HEK293 (cell line): ENCODE measurements around the gene INSL3.

Source experiments
- BCL11A ChIP-seq: fragments of 450-650 bp; formaldehyde crosslinking; IDR thresholded peaks from 2 replicates; pipeline ENCODE4 v1.5.1; 2016; ENCODE audit warnings: low read depth, missing biosample characterization, missing genetic modification characterization
- BCL11B ChIP-seq: fragments of 450-650 bp; formaldehyde crosslinking; IDR thresholded peaks from 2 replicates; pipeline ENCODE4 v1.5.1; 2016; ENCODE audit warnings: low read depth, missing biosample characterization, missing genetic modification characterization
- HOXC10 ChIP-seq: sonication (generic); formaldehyde crosslinking; IDR thresholded peaks from 2 replicates; pipeline ENCODE4 v1.8.1; 2023; ENCODE audit warnings: mild to moderate bottlenecking, missing genetic modification reagents
- KLF1 ChIP-seq: fragments of 450-650 bp; formaldehyde crosslinking; IDR thresholded peaks from 2 replicates; pipeline ENCODE4 v1.5.1; 2016; ENCODE audit warnings: missing biosample characterization, missing genetic modification characterization
- KLF8 ChIP-seq: fragments of 450-650 bp; formaldehyde crosslinking; IDR thresholded peaks from 2 replicates; pipeline ENCODE4 v1.5.1; 2016; ENCODE audit warnings: missing biosample characterization, missing genetic modification characterization
- MYNN ChIP-seq: fragments of 450-650 bp; formaldehyde crosslinking; IDR thresholded peaks from 2 replicates; pipeline ENCODE4 v1.5.1; 2016; ENCODE audit warnings: missing biosample characterization, missing genetic modification characterization, borderline replicate concordance
- PRDM6 ChIP-seq: fragments of 450-650 bp; formaldehyde crosslinking; IDR thresholded peaks from 2 replicates; pipeline ENCODE4 v1.5.1; 2017; ENCODE audit warnings: missing biosample characterization, missing genetic modification characterization
- SP7 ChIP-seq: fragments of 450-650 bp; formaldehyde crosslinking; IDR thresholded peaks from 2 replicates; pipeline ENCODE4 v1.5.1; 2016; ENCODE audit warnings: missing biosample characterization, missing genetic modification characterization
- TSHZ1 ChIP-seq: fragments of 450-650 bp; formaldehyde crosslinking; IDR thresholded peaks from 2 replicates; pipeline ENCODE4 v1.5.1; 2016; ENCODE audit warnings: missing biosample characterization, missing genetic modification characterization, borderline replicate concordance
- ZBTB1 ChIP-seq: fragments of 450-650 bp; formaldehyde crosslinking; IDR thresholded peaks from 2 replicates; pipeline ENCODE4 v1.5.1; 2016; ENCODE audit warnings: missing biosample characterization, missing genetic modification characterization
- ZFHX2 ChIP-seq: fragments of 450-650 bp; formaldehyde crosslinking; conservative IDR thresholded peaks from 2 replicates; pipeline ENCODE4 v1.5.1; 2016; ENCODE audit warnings: missing biosample characterization, missing genetic modification characterization
- ZFP3 ChIP-seq: fragments of 450-650 bp; formaldehyde crosslinking; IDR thresholded peaks from 2 replicates; pipeline ENCODE4 v1.5.1; 2016; ENCODE audit warnings: low read depth, missing biosample characterization, missing genetic modification characterization
- ZNF140 ChIP-seq: fragments of 450-650 bp; formaldehyde crosslinking; IDR thresholded peaks from 2 replicates; pipeline ENCODE4 v1.5.1; 2016; ENCODE audit warnings: missing biosample characterization, missing genetic modification characterization
- ZNF184 ChIP-seq: fragments of 450-650 bp; IDR thresholded peaks from 2 replicates; pipeline ENCODE4 v1.5.1; 2018; ENCODE audit warnings: missing biosample characterization, mild to moderate bottlenecking, missing genetic modification characterization
- ZNF398 ChIP-seq: fragments of 450-650 bp; formaldehyde crosslinking; IDR thresholded peaks from 2 replicates; pipeline ENCODE4 v1.5.1; 2017; ENCODE audit warnings: missing biosample characterization, missing genetic modification characterization
- ZNF416 ChIP-seq: fragments of 450-650 bp; formaldehyde crosslinking; IDR thresholded peaks from 2 replicates; pipeline ENCODE4 v1.5.1; 2016; ENCODE audit warnings: missing biosample characterization, missing genetic modification characterization
- ZNF561 ChIP-seq: fragments of 450-650 bp; IDR thresholded peaks from 2 replicates; pipeline ENCODE4 v1.5.1; 2018; ENCODE audit warnings: missing biosample characterization, missing genetic modification characterization, borderline replicate concordance
- ZNF600 ChIP-seq: fragments of 450-650 bp; formaldehyde crosslinking; IDR thresholded peaks from 2 replicates; pipeline ENCODE4 v1.5.1; 2016; ENCODE audit warnings: missing biosample characterization, missing genetic modification characterization
- ZNF704 ChIP-seq: fragments of 450-650 bp; formaldehyde crosslinking; IDR thresholded peaks from 2 replicates; pipeline ENCODE4 v1.5.1; 2016; ENCODE audit warnings: missing biosample characterization, missing genetic modification characterization
- ZNF768 ChIP-seq: fragments of 450-650 bp; formaldehyde crosslinking; IDR thresholded peaks from 2 replicates; pipeline ENCODE4 v1.5.1; 2018; ENCODE audit warnings: missing biosample characterization, mild to moderate bottlenecking, missing genetic modification characterization
- ZNF791 ChIP-seq: fragments of 450-650 bp; formaldehyde crosslinking; IDR thresholded peaks from 2 replicates; pipeline ENCODE4 v1.5.1; 2016; ENCODE audit warnings: missing biosample characterization, missing genetic modification characterization
- TF ChIP-seq, protein P1 (sequence below): fragments of 450-650 bp; formaldehyde crosslinking; IDR thresholded peaks from 2 replicates; pipeline ENCODE4 v1.5.1; 2016; ENCODE audit warnings: missing biosample characterization, missing genetic modification characterization, low read depth
- TF ChIP-seq, protein P2 (sequence below): fragments of 450-650 bp; formaldehyde crosslinking; conservative IDR thresholded peaks from 2 replicates; pipeline ENCODE4 v1.5.1; 2016; ENCODE audit warnings: low read depth, missing biosample characterization, missing genetic modification characterization

The INSL3 gene

DNA sequence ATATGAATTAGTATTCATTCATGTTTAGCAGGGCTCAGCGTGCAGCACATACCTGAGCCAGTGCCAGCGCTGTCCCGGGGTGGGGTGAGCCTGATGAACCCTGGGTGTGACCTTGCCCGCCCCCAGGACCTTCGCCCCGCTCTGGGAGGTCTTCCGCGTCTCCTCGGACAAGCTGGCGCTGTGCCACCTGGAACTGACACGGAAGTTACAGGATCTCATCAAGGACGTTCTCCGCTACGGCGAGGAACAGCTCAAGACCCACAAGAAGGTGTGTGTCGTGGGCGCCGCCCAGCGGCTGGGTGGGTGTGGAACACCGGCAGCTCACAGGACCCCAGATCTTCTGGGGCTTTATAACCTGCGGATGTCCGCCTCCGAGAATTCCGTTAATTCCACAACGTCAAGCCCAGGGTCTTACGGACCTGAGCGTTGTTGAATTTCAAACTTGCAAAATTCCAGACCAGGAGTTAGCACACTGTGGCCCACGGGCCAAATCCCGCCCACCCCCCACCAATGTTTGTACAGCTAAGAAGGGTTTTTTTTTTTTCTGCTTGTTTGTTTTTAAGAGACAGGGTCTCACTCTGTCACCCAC lies 54.7 kb downstream of the INSL3 start (continued):
- TF ChIP-seq PRDM6 (tag by site-specific recombination) (no peak), ZNF768 (no peak), SP7 (peak; percentile 43; the same call in 1 of the 2 replicates), ZNF704 (no peak), ZFHX2 (tag by site-specific recombination) (peak; percentile 74), BCL11A (tag by site-specific recombination) (no peak), KLF8 (no peak), ZNF184 (no peak), ZNF416 (tag by site-specific recombination) (no peak), ZNF791 (no peak), MYNN (tag by site-specific recombination) (no peak), ZNF600 (peak; percentile 40), ZBTB1 (tag by site-specific recombination) (no peak), ZNF561 (tag by site-specific recombination) (peak; percentile 63; the same call in 1 of the 2 replicates), HOXC10 (CRISPR knock-in tag) (no peak), ZNF140 (tag by site-specific recombination) (no peak), KLF1 (no peak), BCL11B (tag by site-specific recombination) (peak; percentile 62; the same call in 1 of the 2 replicates), ZNF398 (tag by site-specific recombination) (no peak), ZFP3 (tag by site-specific recombination) (no peak), TSHZ1 (tag by site-specific recombination) (no peak)
- TF ChIP-seq, protein P1, sequence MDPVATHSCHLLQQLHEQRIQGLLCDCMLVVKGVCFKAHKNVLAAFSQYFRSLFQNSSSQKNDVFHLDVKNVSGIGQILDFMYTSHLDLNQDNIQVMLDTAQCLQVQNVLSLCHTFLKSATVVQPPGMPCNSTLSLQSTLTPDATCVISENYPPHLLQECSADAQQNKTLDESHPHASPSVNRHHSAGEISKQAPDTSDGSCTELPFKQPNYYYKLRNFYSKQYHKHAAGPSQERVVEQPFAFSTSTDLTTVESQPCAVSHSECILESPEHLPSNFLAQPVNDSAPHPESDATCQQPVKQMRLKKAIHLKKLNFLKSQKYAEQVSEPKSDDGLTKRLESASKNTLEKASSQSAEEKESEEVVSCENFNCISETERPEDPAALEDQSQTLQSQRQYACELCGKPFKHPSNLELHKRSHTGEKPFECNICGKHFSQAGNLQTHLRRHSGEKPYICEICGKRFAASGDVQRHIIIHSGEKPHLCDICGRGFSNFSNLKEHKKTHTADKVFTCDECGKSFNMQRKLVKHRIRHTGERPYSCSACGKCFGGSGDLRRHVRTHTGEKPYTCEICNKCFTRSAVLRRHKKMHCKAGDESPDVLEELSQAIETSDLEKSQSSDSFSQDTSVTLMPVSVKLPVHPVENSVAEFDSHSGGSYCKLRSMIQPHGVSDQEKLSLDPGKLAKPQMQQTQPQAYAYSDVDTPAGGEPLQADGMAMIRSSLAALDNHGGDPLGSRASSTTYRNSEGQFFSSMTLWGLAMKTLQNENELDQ (tag by site-specific recombination), result no peak
- TF ChIP-seq, protein P2, sequence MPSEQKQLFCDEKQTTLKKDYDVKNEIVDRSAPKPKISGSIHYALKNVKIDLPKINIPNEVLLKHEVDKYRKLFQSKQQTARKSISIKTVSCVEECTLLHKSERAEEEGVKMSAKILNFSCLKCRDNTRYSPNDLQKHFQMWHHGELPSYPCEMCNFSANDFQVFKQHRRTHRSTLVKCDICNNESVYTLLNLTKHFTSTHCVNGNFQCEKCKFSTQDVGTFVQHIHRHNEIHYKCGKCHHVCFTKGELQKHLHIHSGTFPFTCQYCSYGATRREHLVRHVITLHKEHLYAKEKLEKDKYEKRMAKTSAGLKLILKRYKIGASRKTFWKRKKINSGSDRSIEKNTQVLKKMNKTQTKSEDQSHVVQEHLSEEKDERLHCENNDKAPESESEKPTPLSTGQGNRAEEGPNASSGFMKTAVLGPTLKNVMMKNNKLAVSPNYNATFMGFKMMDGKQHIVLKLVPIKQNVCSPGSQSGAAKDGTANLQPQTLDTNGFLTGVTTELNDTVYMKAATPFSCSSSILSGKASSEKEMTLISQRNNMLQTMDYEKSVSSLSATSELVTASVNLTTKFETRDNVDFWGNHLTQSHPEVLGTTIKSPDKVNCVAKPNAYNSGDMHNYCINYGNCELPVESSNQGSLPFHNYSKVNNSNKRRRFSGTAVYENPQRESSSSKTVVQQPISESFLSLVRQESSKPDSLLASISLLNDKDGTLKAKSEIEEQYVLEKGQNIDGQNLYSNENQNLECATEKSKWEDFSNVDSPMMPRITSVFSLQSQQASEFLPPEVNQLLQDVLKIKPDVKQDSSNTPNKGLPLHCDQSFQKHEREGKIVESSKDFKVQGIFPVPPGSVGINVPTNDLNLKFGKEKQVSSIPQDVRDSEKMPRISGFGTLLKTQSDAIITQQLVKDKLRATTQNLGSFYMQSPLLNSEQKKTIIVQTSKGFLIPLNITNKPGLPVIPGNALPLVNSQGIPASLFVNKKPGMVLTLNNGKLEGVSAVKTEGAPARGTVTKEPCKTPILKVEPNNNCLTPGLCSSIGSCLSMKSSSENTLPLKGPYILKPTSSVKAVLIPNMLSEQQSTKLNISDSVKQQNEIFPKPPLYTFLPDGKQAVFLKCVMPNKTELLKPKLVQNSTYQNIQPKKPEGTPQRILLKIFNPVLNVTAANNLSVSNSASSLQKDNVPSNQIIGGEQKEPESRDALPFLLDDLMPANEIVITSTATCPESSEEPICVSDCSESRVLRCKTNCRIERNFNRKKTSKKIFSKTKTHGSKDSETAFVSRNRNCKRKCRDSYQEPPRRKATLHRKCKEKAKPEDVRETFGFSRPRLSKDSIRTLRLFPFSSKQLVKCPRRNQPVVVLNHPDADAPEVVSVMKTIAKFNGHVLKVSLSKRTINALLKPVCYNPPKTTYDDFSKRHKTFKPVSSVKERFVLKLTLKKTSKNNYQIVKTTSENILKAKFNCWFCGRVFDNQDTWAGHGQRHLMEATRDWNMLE (tag by site-specific recombination), result no peak
